ENCODE results near the gene CEACAM6.

CEACAM6 gene

GRCh38 chr19:41821003-41821735, 65.8 kb downstream of the CEACAM6 start:
- in situ Hi-C loops (cut with MboI; ENCODE audit: low sequenced_read_pairs, unreplicated experiment): no loop called here
- peak; percentile 85 for DNase-seq (ENCODE audit: low spot score)
- peak; percentile 57 for TF ChIP-seq CTCF (IDR thresholded peaks at IDR 0.05; ENCODE audit: borderline replicate concordance, control extremely low read depth, extremely low read depth, insufficient read depth, missing control alignments)
